ENCODE results near the gene KCNMB1. TPM values are rescaled to one million over a fixed set of nuclear protein-coding genes. Genes with fewer than 3 reads are reported as not detected.

The KCNMB1 gene
- total RNA-seq, 2 donors from 2014 or later, result 0.74 to 0.83 TPM

- Histone ChIP-seq H3K4me3 (no peak overlapping the region), H3K27ac (peak overlapping the region; percentile 46 to 58), H3K27me3 (no peaks in the 10 kb centered on the region), H3K36me3 (no peaks in the 10 kb centered on the region), H3K4me1 (peaks cover 0 to 46% of the 10 kb centered on the region in 2 donors), H3K9me3 (no peaks in the 10 kb centered on the region)
- no peak for DNase-seq (ENCODE audit: low spot score)
- no peak for TF ChIP-seq CTCF (IDR thresholded peaks at IDR 0.05)
Observed at GRCh38 chr5:170361116-170361515, 28.1 kb downstream of the KCNMB1 start.

GRCh38 chr5:170360709-170361108 lies 28.5 kb downstream of the KCNMB1 start:
- Histone ChIP-seq H3K4me1 (peaks cover 0 to 51% of the 10 kb centered on the region in 2 donors), H3K27ac (peak overlapping the region; percentile 16 to 46)

GRCh38 chr5:170357955-170358444 lies 31.2 kb downstream of the KCNMB1 start:
- no peaks in the 10 kb centered on the region for H3K9me3 ChIP-seq
- no peak overlapping the region for H3K4me3 ChIP-seq
- peak overlapping the region; percentile 3 to 23 for H3K27ac ChIP-seq
- DNase-seq (ENCODE audit: low spot score), result peak; percentile 78
- no peak for TF ChIP-seq CTCF (IDR thresholded peaks at IDR 0.05)
- no peaks in the 10 kb centered on the region for H3K27me3 ChIP-seq
- H3K36me3 ChIP-seq, result no peaks in the 10 kb centered on the region
- H3K4me1 ChIP-seq, result peaks cover 0 to 65% of the 10 kb centered on the region in 2 donors

More at GRCh38 chr5:170360709-170361108, 28.5 kb downstream of the KCNMB1 start:
- Histone ChIP-seq H3K27me3 (no peaks in the 10 kb centered on the region), H3K9me3 (no peaks in the 10 kb centered on the region), H3K4me3 (no peak overlapping the region), H3K36me3 (no peaks in the 10 kb centered on the region)
- no peak for TF ChIP-seq CTCF (IDR thresholded peaks at IDR 0.05)
- DNase-seq (ENCODE audit: low spot score), result no peak

GRCh38 chr5:170355601-170356098 lies 33.5 kb downstream of the KCNMB1 start:
- Histone ChIP-seq H3K27ac (no peak overlapping the region), H3K27me3 (no peaks in the 10 kb centered on the region), H3K9me3 (no peaks in the 10 kb centered on the region), H3K36me3 (no peaks in the 10 kb centered on the region), H3K4me1 (peaks cover 0 to 44% of the 10 kb centered on the region in 2 donors), H3K4me3 (no peak overlapping the region)
- no peak for DNase-seq (ENCODE audit: low spot score)
- TF ChIP-seq CTCF (IDR thresholded peaks at IDR 0.05), result no peak

- H3K27me3 ChIP-seq, result no peaks in the 10 kb centered on the region
- TF ChIP-seq CTCF (IDR thresholded peaks at IDR 0.05), result no peak
- H3K36me3 ChIP-seq, result no peaks in the 10 kb centered on the region
- H3K4me3 ChIP-seq, result no peak overlapping the region
- H3K4me1 ChIP-seq, result peaks cover 0 to 28% of the 10 kb centered on the region in 2 donors
- no peak for DNase-seq (ENCODE audit: low spot score)
- H3K9me3 ChIP-seq, result no peaks in the 10 kb centered on the region
- H3K27ac ChIP-seq, result no peak overlapping the region
Observed at GRCh38 chr5:170353961-170354360, 35.2 kb downstream of the KCNMB1 start.

Measured in right atrium auricular region (tissue), 2 donors.